Measurements from ENCODE around the gene EIF2S1.
"Not testable (repeated sequence)": the region's sequence is repeated elsewhere in the genome, so short reads cannot be mapped to it uniquely, and the experiment has no call there.

Gene EIF2S1

GRCh38 chr14:67332468-67332867, 27.7 kb upstream of the EIF2S1 start:
- DNase-seq (ENCODE audit: low read depth) = no peak
- H3K4me3 ChIP-seq (ENCODE audit: control insufficient read depth, low read depth, low read length) = no peak overlapping the region
- TF ChIP-seq CTCF (IDR thresholded peaks at IDR 0.05; ENCODE audit: control insufficient read depth, insufficient read depth, low read depth, low read length, missing control alignments) = no peak

DNA sequence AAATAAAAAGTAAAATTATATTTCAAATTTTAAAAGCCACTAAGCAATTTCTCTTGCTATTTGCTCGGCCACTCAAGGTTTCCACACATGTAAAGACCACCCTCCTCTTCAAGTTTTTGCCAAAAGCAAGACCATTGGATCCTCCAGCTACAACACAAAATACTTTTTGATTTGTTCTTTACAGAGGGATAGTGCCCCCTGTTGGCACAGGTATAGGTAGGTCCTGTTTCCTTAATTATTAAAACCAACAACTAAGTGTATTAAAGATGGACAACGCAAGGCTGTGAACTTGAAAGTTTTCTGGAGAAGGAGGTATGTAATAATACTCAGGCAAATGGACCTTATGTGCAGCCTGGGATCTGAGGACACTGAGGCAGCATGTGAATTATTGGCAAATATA, 24.3 kb upstream of the EIF2S1 start:
- TF ChIP-seq CTCF (IDR thresholded peaks at IDR 0.05; ENCODE audit: control insufficient read depth, insufficient read depth, low read depth, low read length, missing control alignments) = peak; percentile 39
- DNase-seq (ENCODE audit: low read depth) = no peak
- no peak overlapping the region for H3K4me3 ChIP-seq (ENCODE audit: control insufficient read depth, low read depth, low read length)

DNA sequence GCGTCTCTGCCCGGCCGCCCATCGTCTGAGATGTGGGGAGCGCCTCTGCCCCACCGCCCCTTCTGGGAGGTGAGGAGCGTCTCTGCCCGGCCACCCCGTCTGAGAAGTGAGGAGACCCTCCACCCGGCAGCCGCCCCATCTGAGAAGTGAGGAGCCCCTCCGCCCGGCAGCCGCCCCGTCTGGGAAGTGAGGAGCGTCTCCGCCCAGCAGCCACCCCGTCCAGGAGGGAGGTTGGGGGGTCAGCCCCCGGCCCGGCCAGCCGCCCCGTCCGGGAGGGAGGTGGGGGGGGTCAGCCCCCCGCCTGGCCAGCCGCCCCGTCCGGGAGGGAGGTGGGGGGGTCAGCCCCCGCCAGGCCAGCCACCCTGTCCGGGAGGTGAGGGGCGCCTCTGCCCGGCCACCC, 18.9 kb upstream of the EIF2S1 start:
- not testable (repeated sequence) for DNase-seq (ENCODE audit: low read depth); H3K4me3 ChIP-seq (ENCODE audit: control insufficient read depth, low read depth, low read length)

GRCh38 chr14:67343601-67344230, 16.4 kb upstream of the EIF2S1 start:
- DNase-seq (ENCODE audit: low read depth) = no peak
- H3K4me3 ChIP-seq (ENCODE audit: control insufficient read depth, low read depth, low read length) = no peak overlapping the region
- no peak for TF ChIP-seq CTCF (IDR thresholded peaks at IDR 0.05; ENCODE audit: control insufficient read depth, insufficient read depth, low read depth, low read length, missing control alignments)

DNA sequence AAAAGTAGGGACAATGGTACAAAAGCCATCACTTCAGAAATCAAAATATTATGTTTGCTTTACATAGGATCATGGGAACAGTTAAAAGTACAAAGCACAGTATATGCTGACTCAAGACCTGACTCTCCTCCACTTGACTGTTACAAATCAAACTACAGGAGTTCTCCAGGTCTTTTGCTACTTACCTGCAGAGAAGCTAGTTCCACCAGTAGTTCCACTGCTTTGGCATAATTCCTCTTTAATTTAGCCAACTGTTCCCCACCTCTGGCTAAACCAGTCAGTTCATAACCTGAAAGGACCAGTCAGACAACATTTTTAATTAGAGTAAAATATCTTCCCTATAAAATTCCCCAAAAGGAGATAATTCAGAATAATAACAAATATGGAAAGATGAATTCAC, 14.5 kb upstream of the EIF2S1 start:
- no peak overlapping the region for H3K4me3 ChIP-seq (ENCODE audit: control insufficient read depth, low read depth, low read length)
- TF ChIP-seq CTCF (IDR thresholded peaks at IDR 0.05; ENCODE audit: control insufficient read depth, insufficient read depth, low read depth, low read length, missing control alignments) = no peak
- DNase-seq (ENCODE audit: low read depth) = no peak

- TF ChIP-seq CTCF (IDR thresholded peaks at IDR 0.05; ENCODE audit: control insufficient read depth, insufficient read depth, low read depth, low read length, missing control alignments) = no peak
- no peak for DNase-seq (ENCODE audit: low read depth)
- no peak overlapping the region for H3K4me3 ChIP-seq (ENCODE audit: control insufficient read depth, low read depth, low read length)
These were observed 8.1 kb upstream of the EIF2S1 start for GRCh38 chr14:67352055-67352454.

DNA sequence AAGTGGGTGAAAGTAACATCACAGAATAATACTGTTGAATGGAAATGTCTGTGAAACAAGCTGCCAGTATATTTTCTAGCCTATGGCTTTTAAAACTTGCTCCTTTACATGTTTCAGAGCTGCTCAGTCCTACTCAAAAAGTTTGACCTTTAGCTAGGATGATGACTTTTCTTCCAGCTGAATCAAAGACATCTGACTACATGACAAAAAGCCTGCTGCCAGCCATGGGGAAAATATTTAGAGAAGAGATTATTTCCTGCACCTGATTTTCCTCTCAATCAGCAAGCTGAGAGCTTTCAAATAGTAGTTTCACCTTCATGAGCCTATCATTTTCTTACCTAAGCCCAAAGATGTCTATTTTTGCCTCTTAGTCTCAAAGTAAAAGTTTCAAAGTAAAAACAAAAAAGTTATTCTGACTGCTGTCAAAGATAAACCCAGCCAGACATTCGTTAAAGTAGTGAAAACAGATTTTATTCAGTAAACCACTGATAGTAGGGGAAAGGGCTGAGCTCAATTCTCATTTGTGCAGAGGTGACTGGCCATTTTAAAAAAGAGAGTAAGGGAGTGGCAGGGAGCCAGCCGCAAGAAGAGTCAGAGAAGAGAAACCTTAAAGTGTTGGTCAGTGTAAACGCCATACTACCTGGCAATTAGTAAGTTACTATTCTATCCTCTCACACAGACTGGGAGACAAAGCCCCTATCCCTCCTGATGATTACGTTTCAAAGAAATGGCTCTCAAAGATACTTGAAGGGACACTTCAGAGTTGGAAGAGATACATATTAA, 2.8 kb upstream of the EIF2S1 start:
- H3K4me3 ChIP-seq (ENCODE audit: control insufficient read depth, low read depth, low read length) = peak overlapping the region; percentile 9
- no peak for DNase-seq (ENCODE audit: low read depth)
- no peak for TF ChIP-seq CTCF (IDR thresholded peaks at IDR 0.05; ENCODE audit: control insufficient read depth, insufficient read depth, low read depth, low read length, missing control alignments)

Data from AG09309 (cell line).